GM12878 (cell line): ENCODE data around the gene CALD1. TPM values are rescaled to one million over a fixed set of nuclear protein-coding genes. Genes with fewer than 3 reads are reported as not detected.

ENCODE experiments used
- ATAC-seq: fragments of 200-7000 bp; cut with Tn5 transposase; 3 replicates; pipeline ENCODE4 v1.9.1; 2020; ENCODE audit warnings: mild to moderate bottlenecking, moderate library complexity
- BruUV-seq: library from RNA; stranded (reverse); fragments of 400-500 nt; replicated peaks from 2 replicates; lab custom pipeline; 2021; lab: Mats Ljungman, UMichigan
- CTCF ChIA-PET: fragments of 300-600 bp; sonication (Branson Sonifier 250); formaldehyde crosslinking; extraction: SDS; loops from one replicate; lab custom pipeline; 2021; ENCODE audit warnings: inconsistent platforms; lab: Yijun Ruan, JAX
- POLR2A ChIA-PET: fragments of 350-600 bp; formaldehyde crosslinking; extraction: SDS; loops from one replicate; lab custom pipeline; 2021; ENCODE audit warnings: inconsistent platforms; lab: Charles Lee
- RAD21 ChIA-PET: fragments of 300-600 bp; sonication (Branson Sonifier 250); formaldehyde crosslinking; loops from one replicate; lab custom pipeline; 2023; ENCODE audit warnings: antibody characterized with exemption; ENCODE audit not compliant: unreplicated experiment; lab: Charles Lee
- SMC1A ChIA-PET: fragments of 300-600 bp; sonication (Branson Sonifier 250); formaldehyde crosslinking; loops from one replicate; lab custom pipeline; 2023; ENCODE audit not compliant: unreplicated experiment, uncharacterized antibody; lab: Charles Lee
- DNase-seq: peaks from one replicate; pipeline ENCODE4 v3.0.0-alpha.2; 2011; ENCODE audit warnings: low read depth, low spot score
- FAIRE-seq: peaks from 3 replicates; lab custom pipeline; 2011; peaks lifted over from hg19 to GRCh38; lab: Jason Lieb, UNC
- H2AFZ ChIP-seq: 2 replicates; pipeline ENCODE4 v1.6.0; 2011; ENCODE audit warnings: low read depth, low read length, control low read depth; ENCODE audit not compliant: control insufficient read depth
- H3K27ac ChIP-seq: 2 replicates; pipeline ENCODE4 v1.5.1; 2011; ENCODE audit warnings: control low read depth; ENCODE audit not compliant: control insufficient read depth, insufficient read depth
- H3K27me3 ChIP-seq, 2 experiments: replicated peaks in 1 of 2; 2 replicates each; pipeline versions ENCODE4 v1.6.0 to v1.6.1; 2011; ENCODE audit warnings: low read length in 1 of 2; ENCODE audit not compliant: control insufficient read depth in 2 of 2, insufficient read depth in 2 of 2
- H3K36me3 ChIP-seq, 2 experiments: 2 replicates each; pipeline ENCODE4 v1.5.1; 2011; ENCODE audit warnings: low read length in 1 of 2; ENCODE audit not compliant: control insufficient read depth in 2 of 2, insufficient read depth in 2 of 2
- H3K4me1 ChIP-seq: 2 replicates; pipeline ENCODE4 v1.6.1; 2011; ENCODE audit warnings: mild to moderate bottlenecking, low read length, moderate library complexity, mixed read lengths; ENCODE audit not compliant: control insufficient read depth, insufficient read depth
- H3K4me2 ChIP-seq: 2 replicates; pipeline ENCODE4 v1.6.0; 2011; ENCODE audit warnings: control low read depth; ENCODE audit not compliant: control insufficient read depth, insufficient read depth
- H3K4me3 ChIP-seq: fragments of 200-600 bp; sonication (generic); 2 replicates; pipeline ENCODE4 v1.5.1; 2016
- H3K79me2 ChIP-seq: 2 replicates; pipeline ENCODE4 v1.6.0; 2011; ENCODE audit warnings: low read length; ENCODE audit not compliant: control insufficient read depth, insufficient read depth
- H3K9ac ChIP-seq: 2 replicates; pipeline ENCODE4 v1.8.0; 2011; ENCODE audit warnings: low read length, control low read depth, mixed read lengths; ENCODE audit not compliant: control insufficient read depth, insufficient read depth
- H3K9me3 ChIP-seq: replicated peaks from 3 replicates; pipeline ENCODE4 v1.5.1; 2011; ENCODE audit warnings: mild to moderate bottlenecking, low read length; ENCODE audit not compliant: control insufficient read depth, insufficient read depth
- H4K20me1 ChIP-seq: 2 replicates; pipeline ENCODE4 v1.6.0; 2011; ENCODE audit not compliant: control insufficient read depth, insufficient read depth
- ASH2L ChIP-seq: fragments of 300-600, 200-600 bp; sonication (generic); IDR thresholded peaks from 2 replicates; pipeline ENCODE4 v1.6.1; 2017; ENCODE audit warnings: low read depth, mild to moderate bottlenecking, borderline replicate concordance
- CHD4 ChIP-seq: fragments of 200-600 bp; sonication (generic); IDR thresholded peaks from 2 replicates; pipeline ENCODE4 v1.6.1; 2016; ENCODE audit warnings: mild to moderate bottlenecking
- MTA2 ChIP-seq: fragments of 450-650 bp; IDR thresholded peaks from 2 replicates; pipeline ENCODE4 v1.6.1; 2016; ENCODE audit warnings: low read depth, mild to moderate bottlenecking, moderate library complexity
- SREBF1 ChIP-seq: IDR thresholded peaks from 2 replicates; pipeline ENCODE4 v1.6.1; 2012; ENCODE audit warnings: mild to moderate bottlenecking, low read length
- WGBS: methylation state at CpG from one replicate; pipeline ENCODE4 v1.1.6; 2016; ENCODE audit warnings: low lambda C conversion rate; ENCODE audit not compliant: insufficient replicate concordance, insufficient coverage; ENCODE audit errors: missing lambda C conversion rate; 5-methylcytosine and 5-hydroxymethylcytosine counted together
- in situ Hi-C: fragments of 300-500 bp; cut with MboI; formaldehyde crosslinking; loops from 9 replicates; pipeline ENCODE4 v1.14.3; 2018; ENCODE audit warnings: mixed read lengths
- intact Hi-C: fragments of 100-400 bp; cut with micrococcal nuclease; formaldehyde crosslinking; loops from one replicate; pipeline ENCODE4 v1.14.2; 2022; ENCODE audit not compliant: unreplicated experiment
- polyA plus RNA-seq, 11 experiments: library from polyadenylated mRNA; depleted of rRNA in 4 of 11; unstranded in 6 of 11; stranded (reverse) in 5 of 11; fragments of >200 nt; fragmentation: Nextera tagmentation in 4 of 11; fragmentation: Illumina TruSeq in 1 of 11; extraction: Ambion mirVana in 4 of 11; extraction: Trizol in 1 of 11; gene quantifications; 1 replicate in 1 of 11; 2 replicates in 10 of 11; pipeline versions ENCODE4 v1.2.1 to v1.2.3, GENCODE V29; 2011 to 2016; ENCODE audit warnings: inconsistent platforms in 2 of 11, missing spikeins in 2 of 11, low read depth in 1 of 11
- total RNA-seq, 4 experiments: library from RNA; depleted of rRNA in 3 of 4; stranded (reverse); fragments of >200 nt in 3 of 4; fragmentation: Illumina TruSeq in 1 of 4; extraction: Trizol in 1 of 4; gene quantifications; 2 replicates each; pipeline versions ENCODE4 v1.2.1 to v1.2.3, GENCODE V29; 2013 to 2021
- TF ChIP-seq, protein P1 (sequence below): IDR thresholded peaks from 2 replicates; pipeline ENCODE4 v1.6.1; 2011; ENCODE audit warnings: mild to moderate bottlenecking, low read depth, low read length, moderate library complexity; ENCODE audit not compliant: insufficient replicate concordance
- TF ChIP-seq, protein P2 (sequence below): fragments of 450-650 bp; IDR thresholded peaks from 2 replicates; pipeline ENCODE4 v1.6.1; 2016; ENCODE audit warnings: mild to moderate bottlenecking

The CALD1 gene
- total and polyA plus RNA-seq, 10 of the 15 experiments (the other 5 are each of a cell fraction or from before 2014, with no cell fraction given): 0.03 to 1.3 (median 0.22) TPM

DNA sequence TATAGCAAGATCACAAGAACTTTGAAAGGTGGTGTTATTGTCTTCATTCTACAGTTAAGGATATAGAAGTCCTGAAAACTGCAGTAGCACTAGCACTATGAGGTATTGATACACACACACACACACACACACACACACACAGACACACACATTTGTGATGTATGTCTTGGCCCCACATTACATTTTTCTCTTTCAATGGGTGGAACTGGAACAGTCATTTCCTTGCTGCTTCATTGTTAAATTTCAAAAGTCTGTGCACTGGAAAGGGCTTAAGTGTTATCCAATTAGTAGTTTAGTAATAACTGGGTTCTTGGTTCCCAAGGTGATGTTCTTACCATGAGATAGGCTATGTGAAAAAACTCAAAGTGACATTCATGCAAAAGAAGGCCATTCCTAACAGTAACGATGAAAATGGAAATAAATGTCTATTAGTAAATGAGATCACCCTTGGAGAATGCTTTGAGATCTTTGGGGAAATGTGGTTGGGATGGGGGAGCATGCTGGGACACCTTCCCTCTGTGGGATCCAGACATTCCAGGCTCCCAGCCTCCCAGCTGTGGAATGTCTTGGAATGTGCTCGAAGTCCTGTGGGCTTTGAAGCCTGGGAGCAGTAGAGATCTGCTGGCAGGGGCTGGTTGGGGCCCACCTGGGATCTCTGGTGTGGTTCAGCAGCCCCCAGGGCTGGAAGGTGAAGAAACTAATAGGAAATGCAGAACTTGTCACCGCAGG, 37.4 kb upstream of the CALD1 start:
- Histone ChIP-seq H3K27ac (no peak overlapping the region), H3K4me1 (no peaks in the 10 kb centered on the region), H3K4me3 (no peak overlapping the region), H3K9ac (no peak overlapping the region), H2AFZ (no peak overlapping the region), H3K27me3 (no peaks in the 10 kb centered on the region), H3K79me2 (no peaks in the 10 kb centered on the region), H4K20me1 (no peaks in the 10 kb centered on the region), H3K4me2 (no peak overlapping the region), H3K9me3 (no peaks in the 10 kb centered on the region), H3K36me3 (no peaks in the 10 kb centered on the region)
- ATAC-seq (no peak), FAIRE-seq (no peak), DNase-seq (no peak)
- WGBS: 3% methylated on average over 3 of the region's 3 CpGs
- TF ChIP-seq, protein P1, sequence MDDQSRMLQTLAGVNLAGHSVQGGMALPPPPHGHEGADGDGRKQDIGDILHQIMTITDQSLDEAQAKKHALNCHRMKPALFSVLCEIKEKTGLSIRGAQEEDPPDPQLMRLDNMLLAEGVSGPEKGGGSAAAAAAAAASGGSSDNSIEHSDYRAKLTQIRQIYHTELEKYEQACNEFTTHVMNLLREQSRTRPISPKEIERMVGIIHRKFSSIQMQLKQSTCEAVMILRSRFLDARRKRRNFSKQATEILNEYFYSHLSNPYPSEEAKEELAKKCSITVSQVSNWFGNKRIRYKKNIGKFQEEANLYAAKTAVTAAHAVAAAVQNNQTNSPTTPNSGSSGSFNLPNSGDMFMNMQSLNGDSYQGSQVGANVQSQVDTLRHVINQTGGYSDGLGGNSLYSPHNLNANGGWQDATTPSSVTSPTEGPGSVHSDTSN: no peak
- TF ChIP-seq SREBF1 (no peak), ASH2L (no peak), MTA2 (no peak), CHD4 (no peak)
- TF ChIP-seq, protein P2, sequence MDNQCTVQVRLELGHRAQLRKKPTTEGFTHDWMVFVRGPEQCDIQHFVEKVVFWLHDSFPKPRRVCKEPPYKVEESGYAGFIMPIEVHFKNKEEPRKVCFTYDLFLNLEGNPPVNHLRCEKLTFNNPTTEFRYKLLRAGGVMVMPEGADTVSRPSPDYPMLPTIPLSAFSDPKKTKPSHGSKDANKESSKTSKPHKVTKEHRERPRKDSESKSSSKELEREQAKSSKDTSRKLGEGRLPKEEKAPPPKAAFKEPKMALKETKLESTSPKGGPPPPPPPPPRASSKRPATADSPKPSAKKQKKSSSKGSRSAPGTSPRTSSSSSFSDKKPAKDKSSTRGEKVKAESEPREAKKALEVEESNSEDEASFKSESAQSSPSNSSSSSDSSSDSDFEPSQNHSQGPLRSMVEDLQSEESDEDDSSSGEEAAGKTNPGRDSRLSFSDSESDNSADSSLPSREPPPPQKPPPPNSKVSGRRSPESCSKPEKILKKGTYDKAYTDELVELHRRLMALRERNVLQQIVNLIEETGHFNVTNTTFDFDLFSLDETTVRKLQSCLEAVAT: no peak
- intact Hi-C loops (no loop called here), in situ Hi-C loops (no loop called here)
- SMC1A ChIA-PET: no interaction called here
- POLR2A ChIA-PET: no interaction called here
- RAD21 ChIA-PET: no interaction called here
- no TSS peak for BruUV-seq
- CTCF ChIA-PET: no interaction called here
